DOHH2 (cell line): ENCODE results near the gene ATP8A2.
"Not testable (repeated sequence)": the region's sequence is repeated elsewhere in the genome, so short reads cannot be mapped to it uniquely, and the experiment has no call there.

Experiments used
- H3F3A ChIP-seq: fragments of 200-600 bp; sonication (generic), shearing (Covaris generic); 2 replicates; pipeline ENCODE4 v1.6.0; 2016; ENCODE audit warnings: antibody characterized with exemption, mild to moderate bottlenecking; ENCODE audit not compliant: control insufficient read depth, insufficient read depth
- H3K27ac ChIP-seq: fragments of 200-600 bp; sonication (generic); 2 replicates; pipeline ENCODE4 v1.5.1; 2014; ENCODE audit warnings: low read depth, mild to moderate bottlenecking, low read length, moderate library complexity
- H3K27me3 ChIP-seq: fragments of 200-600 bp; sonication (generic); 2 replicates; pipeline ENCODE4 v1.6.1; 2014; ENCODE audit warnings: mild to moderate bottlenecking, low read length, mixed read lengths; ENCODE audit not compliant: control insufficient read depth
- H3K36me3 ChIP-seq: fragments of 200-600 bp; sonication (generic); 2 replicates; pipeline ENCODE4 v1.6.1; 2014; ENCODE audit warnings: mild to moderate bottlenecking, low read length, moderate library complexity, mixed read lengths; ENCODE audit not compliant: control insufficient read depth
- H3K4me1 ChIP-seq: fragments of 200-600 bp; sonication (generic); 2 replicates; pipeline ENCODE4 v1.6.1; 2014; ENCODE audit warnings: mild to moderate bottlenecking, low read length, mixed read lengths; ENCODE audit not compliant: control insufficient read depth
- H3K4me2 ChIP-seq: fragments of 200-600 bp; sonication (generic); 2 replicates; pipeline ENCODE4 v1.6.0; 2014; ENCODE audit warnings: mild to moderate bottlenecking, low read length, moderate library complexity
- H3K4me3 ChIP-seq: fragments of 200-600 bp; sonication (generic); 2 replicates; pipeline ENCODE4 v1.5.1; 2014; ENCODE audit warnings: mild to moderate bottlenecking, low read length, mixed read lengths
- H3K79me2 ChIP-seq: fragments of 200-600 bp; sonication (generic); 2 replicates; pipeline ENCODE4 v1.6.1; 2014; ENCODE audit warnings: mild to moderate bottlenecking, low read length, mixed read lengths; ENCODE audit not compliant: control insufficient read depth
- H3K9me2 ChIP-seq: fragments of 200-600 bp; sonication (generic); replicated peaks from 2 replicates; pipeline ENCODE4 v1.6.1; 2014; ENCODE audit warnings: mild to moderate bottlenecking, low read length, mixed read lengths; ENCODE audit not compliant: control insufficient read depth
- H3K9me3 ChIP-seq: fragments of 200-600 bp; sonication (generic); 2 replicates; pipeline ENCODE4 v1.6.1; 2014; ENCODE audit warnings: antibody characterized with exemption, low read length, mixed read lengths; ENCODE audit not compliant: control insufficient read depth, insufficient read depth
- H4K20me1 ChIP-seq: fragments of 200-600 bp; sonication (generic); 2 replicates; pipeline ENCODE4 v1.6.0; 2014; ENCODE audit warnings: low read depth, mild to moderate bottlenecking, antibody characterized with exemption, low read length, moderate library complexity; ENCODE audit not compliant: control insufficient read depth, insufficient read depth
- CTCF ChIP-seq: fragments of 200-600 bp; sonication (generic); IDR thresholded peaks from one replicate; pipeline ENCODE4 v1.5.1; 2014; ENCODE audit warnings: antibody characterized with exemption, mild to moderate bottlenecking, low read depth, low read length; ENCODE audit not compliant: poor library complexity, severe bottlenecking
- EZH2phosphoT487 ChIP-seq: fragments of 200-600 bp; sonication (generic); IDR thresholded peaks from 2 replicates; pipeline ENCODE4 v1.6.1; 2017; ENCODE audit warnings: borderline replicate concordance, mild to moderate bottlenecking, antibody characterized with exemption, low read length, moderate library complexity, mixed read lengths

The ATP8A2 gene

GRCh38 chr13:26071691-26072090, 699.9 kb downstream of the ATP8A2 start:
- Histone ChIP-seq H3F3A (no peaks in the 10 kb centered on the region), H3K79me2 (no peaks in the 10 kb centered on the region), H4K20me1 (no peaks in the 10 kb centered on the region), H3K27ac (no peak overlapping the region), H3K4me2 (no peak overlapping the region), H3K9me3 (no peaks in the 10 kb centered on the region), H3K4me3 (no peak overlapping the region), H3K27me3 (no peaks in the 10 kb centered on the region), H3K36me3 (no peaks in the 10 kb centered on the region), H3K9me2 (no peaks in the 10 kb centered on the region), H3K4me1 (no peaks in the 10 kb centered on the region)
- TF ChIP-seq EZH2phosphoT487 (no peak), CTCF (no peak)

GRCh38 chr13:26072335-26072734, 700.6 kb downstream of the ATP8A2 start:
- not testable (repeated sequence) for H3K27ac ChIP-seq, H3K4me1 ChIP-seq, H3K9me3 ChIP-seq, H3K27me3 ChIP-seq, H3K4me3 ChIP-seq, H3K79me2 ChIP-seq, H3K36me3 ChIP-seq, H3F3A ChIP-seq, H3K9me2 ChIP-seq, H4K20me1 ChIP-seq, H3K4me2 ChIP-seq

GRCh38 chr13:26074706-26075105, 702.9 kb downstream of the ATP8A2 start:
- Histone ChIP-seq H3K4me2 (no peak overlapping the region), H3K27ac (no peak overlapping the region), H3K36me3 (no peaks in the 10 kb centered on the region), H3K27me3 (no peaks in the 10 kb centered on the region), H3F3A (no peaks in the 10 kb centered on the region), H3K79me2 (no peaks in the 10 kb centered on the region), H3K9me2 (no peaks in the 10 kb centered on the region), H3K9me3 (no peaks in the 10 kb centered on the region), H3K4me3 (no peak overlapping the region), H4K20me1 (no peaks in the 10 kb centered on the region), H3K4me1 (no peaks in the 10 kb centered on the region)
- TF ChIP-seq CTCF (no peak), EZH2phosphoT487 (no peak)
